B cell (primary cell): ENCODE results near the gene CD28. TPM values are rescaled to one million over a fixed set of nuclear protein-coding genes. Genes with fewer than 3 reads are reported as not detected.

Experiments used
- ATAC-seq: fragments of 200-7000 bp; cut with Tn5 transposase; one replicate; pipeline ENCODE4 v1.10.0; 2021; ENCODE audit warnings: low read depth, mild to moderate bottlenecking, moderate number of reproducible peaks, moderate library complexity
- CTCF ChIA-PET: fragments of 350-600 bp; sonication (Branson Sonifier 250); formaldehyde crosslinking; loops from one replicate; lab custom pipeline; 2021; ENCODE audit warnings: antibody characterized with exemption, inconsistent platforms; lab: Charles Lee
- POLR2A ChIA-PET: fragments of 350-600 bp; sonication (Branson Sonifier 250); formaldehyde crosslinking; loops from one replicate; lab custom pipeline; 2021; ENCODE audit warnings: antibody characterized with exemption; lab: Charles Lee
- DNase-seq: peaks from one replicate; pipeline ENCODE4 v3.0.0; 2013
- H2AFZ ChIP-seq: 2 replicates; pipeline ENCODE4 v1.6.1; 2012; ENCODE audit warnings: mild to moderate bottlenecking, low read depth, low read length; ENCODE audit not compliant: insufficient read depth, poor library complexity, severe bottlenecking
- H3K27ac ChIP-seq, 2 donors: 1 replicate in 1 of 2; 2 replicates in 1 of 2; pipeline ENCODE4 v1.5.1; 2012 to 2013; ENCODE audit warnings: low read length in 2 of 2, mild to moderate bottlenecking in 2 of 2, moderate library complexity in 1 of 2
- H3K27me3 ChIP-seq, 4 experiments: fragments of 200-600 bp in 1 of 4; sonication (generic) in 1 of 4; replicated peaks in 1 of 4; 1 replicate in 2 of 4; 2 replicates in 2 of 4; pipeline versions ENCODE4 v1.6.1 to v1.7.0; 2013 to 2016; ENCODE audit warnings: low read length in 3 of 4, mild to moderate bottlenecking in 2 of 4, mixed read lengths in 1 of 4, moderate library complexity in 1 of 4; ENCODE audit not compliant: insufficient read depth in 4 of 4, control insufficient read depth in 3 of 4; ENCODE audit errors: control extremely low read depth in 1 of 4
- H3K36me3 ChIP-seq, 2 experiments: replicated peaks in 1 of 2; 1 replicate in 1 of 2; 2 replicates in 1 of 2; pipeline versions ENCODE4 v1.6.1 to v1.7.1; 2013; ENCODE audit warnings: low read length in 1 of 2; ENCODE audit not compliant: insufficient read depth in 2 of 2, control insufficient read depth in 1 of 2; ENCODE audit errors: control extremely low read depth in 1 of 2, extremely low read depth in 1 of 2
- H3K4me1 ChIP-seq, 2 donors: fragments of 200-600 bp in 1 of 2; sonication (generic) in 1 of 2; 1 replicate in 1 of 2; 2 replicates in 1 of 2; pipeline versions ENCODE4 v1.5.1 to v1.6.1; 2013 to 2017; ENCODE audit warnings: low read length in 2 of 2; ENCODE audit not compliant: control insufficient read depth in 2 of 2, insufficient read depth in 2 of 2
- H3K4me2 ChIP-seq: replicated peaks from 2 replicates; pipeline ENCODE3; 2012; ENCODE audit warnings: mild to moderate bottlenecking, low read depth, low read length; ENCODE audit not compliant: poor library complexity, severe bottlenecking
- H3K4me3 ChIP-seq, 5 experiments: fragments of 200-600 bp in 1 of 5; sonication (generic) in 1 of 5; 1 replicate in 3 of 5; 2 replicates in 2 of 5; pipeline versions ENCODE4 v1.5.1 to v1.7.0; 2011 to 2016; ENCODE audit warnings: low read length in 4 of 5, mild to moderate bottlenecking in 4 of 5, low read depth in 2 of 5, control low read depth in 1 of 5, moderate library complexity in 1 of 5; ENCODE audit not compliant: insufficient read depth in 1 of 5; ENCODE audit errors: control extremely low read depth in 1 of 5, extremely low read depth in 1 of 5
- H3K79me2 ChIP-seq: fragments of 200-600 bp; sonication (generic); one replicate; pipeline ENCODE4 v1.6.0; 2016; ENCODE audit warnings: low read length; ENCODE audit not compliant: control insufficient read depth, insufficient read depth
- H3K9ac ChIP-seq: fragments of 200-600 bp; sonication (generic); 2 replicates; pipeline ENCODE4 v1.6.1; 2017; ENCODE audit warnings: mild to moderate bottlenecking, low read length, moderate library complexity
- H3K9me3 ChIP-seq, 3 donors: one replicate each; pipeline versions ENCODE4 v1.6.1 to v1.7.1; 2013; ENCODE audit warnings: low read length in 2 of 3; ENCODE audit not compliant: control insufficient read depth in 2 of 3, insufficient read depth in 1 of 3; ENCODE audit errors: control extremely low read depth in 1 of 3
- H4K20me1 ChIP-seq: 2 replicates; pipeline ENCODE4 v1.6.0; 2012; ENCODE audit warnings: mild to moderate bottlenecking, low read length; ENCODE audit not compliant: insufficient read depth, control insufficient read depth, poor library complexity, severe bottlenecking
- H3K27ac Mint-ChIP-seq: one replicate; pipeline ENCODE4 v1.8.0; 2021; ENCODE audit warnings: mixed read lengths
- H3K27me3 Mint-ChIP-seq: one replicate; pipeline ENCODE4 v1.8.0; 2021; ENCODE audit warnings: mixed read lengths
- H3K4me1 Mint-ChIP-seq: one replicate; pipeline ENCODE4 v1.8.0; 2021; ENCODE audit warnings: mixed read lengths
- H3K4me3 Mint-ChIP-seq: one replicate; pipeline ENCODE4 v1.8.0; 2021; ENCODE audit warnings: mixed read lengths
- H3K9me3 Mint-ChIP-seq: one replicate; pipeline ENCODE4 v1.8.0; 2022; ENCODE audit warnings: mixed read lengths; ENCODE audit not compliant: insufficient read depth
- CTCF ChIP-seq: fragments of 200-600 bp; IDR thresholded peaks from one replicate; pipeline ENCODE4 v1.8.0; 2022; ENCODE audit warnings: antibody characterized with exemption, mild to moderate bottlenecking
- EZH2 ChIP-seq: IDR thresholded peaks from 2 replicates; pipeline ENCODE4 v1.6.1; 2012; ENCODE audit warnings: borderline replicate concordance, low read depth, mild to moderate bottlenecking, moderate library complexity, low read length; ENCODE audit not compliant: insufficient read depth, poor library complexity, severe bottlenecking
- WGBS: methylation state at CpG from one replicate; pipeline ENCODE4 v1.1.5; 2013; ENCODE audit warnings: missing lambda C conversion rate; ENCODE audit not compliant: insufficient coverage; 5-methylcytosine and 5-hydroxymethylcytosine counted together
- intact Hi-C: fragments of 100-400 bp; cut with micrococcal nuclease; formaldehyde crosslinking; loops from one replicate; pipeline ENCODE4 v1.10.0; 2022
- polyA plus RNA-seq: library from polyadenylated mRNA; depleted of rRNA; stranded (reverse); fragments of >200 nt; gene quantifications from 2 replicates; pipeline ENCODE4 v1.2.3, GENCODE V29; 2012
- total RNA-seq, 2 donors: library from RNA; stranded (reverse); fragments of 120-200 nt in 1 of 2; gene quantifications; 1 replicate in 1 of 2; 2 replicates in 1 of 2; pipeline versions ENCODE4 v1.2.3 to v1.2.4, GENCODE V29; 2013 to 2022

Gene CD28
- total and polyA plus RNA-seq, 2 donors (not counting 1 experiment from before 2014, with no cell fraction given): 0.18 to 0.37 TPM

GRCh38 chr2:203683421-203683820 lies 23.0 kb upstream of the CD28 start:
- Histone ChIP-seq H3K36me3 (no peaks in the 10 kb centered on the region), H3K79me2 (no peaks in the 10 kb centered on the region), H3K4me3 (no peak overlapping the region), H4K20me1 (no peaks in the 10 kb centered on the region), H3K9me3 (peaks cover 0 to 2% (median 0%) of the 10 kb centered on the region in 3 donors), H3K4me1 (peaks cover 9 to 14% of the 10 kb centered on the region in 2 donors), H3K27ac (no peak overlapping the region), H3K4me2 (no peak overlapping the region), H3K27me3 (peaks cover 0 to 48% (median 40%) of the 10 kb centered on the region in 4 experiments), H3K9ac (no peak overlapping the region), H2AFZ (no peak overlapping the region)
- DNase-seq: no peak
- WGBS: no CpG with 5 or more reads among the region's 4 CpGs
- intact Hi-C loops: no loop called here
- Mint-ChIP-seq H3K4me1 (peaks cover 4% of the 10 kb centered on the region), H3K27me3 (peaks cover 73% of the 10 kb centered on the region), H3K9me3 (no peaks in the 10 kb centered on the region), H3K27ac (no peak overlapping the region), H3K4me3 (no peak overlapping the region)
- TF ChIP-seq EZH2 (no peak), CTCF (no peak)
- CTCF ChIA-PET: no interaction called here
- POLR2A ChIA-PET: no interaction called here
- ATAC-seq: no peak

- Histone ChIP-seq H3K27ac (no peak overlapping the region), H3K79me2 (no peaks in the 10 kb centered on the region), H3K4me1 (peaks cover 15 to 20% of the 10 kb centered on the region in 2 donors), H4K20me1 (no peaks in the 10 kb centered on the region), H3K9me3 (no peaks in the 10 kb centered on the region), H3K36me3 (no peaks in the 10 kb centered on the region), H3K27me3 (peaks cover 0 to 48% (median 38%) of the 10 kb centered on the region in 4 experiments), H3K4me2 (no peak overlapping the region), H3K4me3 (no peak overlapping the region), H2AFZ (no peak overlapping the region), H3K9ac (no peak overlapping the region)
- peaks cover 10% of the 10 kb centered on the region for H3K4me1 Mint-ChIP-seq
- POLR2A ChIA-PET: no interaction called here
- no CpG with 5 or more reads among the region's 1 CpG for WGBS
- no peaks in the 10 kb centered on the region for H3K9me3 Mint-ChIP-seq
- intact Hi-C loops: no loop called here
- H3K27ac Mint-ChIP-seq: no peak overlapping the region
- TF ChIP-seq CTCF: no peak
- no peak for TF ChIP-seq EZH2
- H3K4me3 Mint-ChIP-seq: no peak overlapping the region
- no peak for ATAC-seq
- no peak for DNase-seq
- CTCF ChIA-PET: no interaction called here
- peaks cover 68% of the 10 kb centered on the region for H3K27me3 Mint-ChIP-seq
Observed at GRCh38 chr2:203683932-203684556, 22.4 kb upstream of the CD28 start.
